ENCODE results near the gene UCP2. TPM values are rescaled to one million over a fixed set of nuclear protein-coding genes. Genes with fewer than 3 reads are reported as not detected.

The UCP2 gene
- total and polyA plus RNA-seq, 2 donors (not counting 3 experiments of a cell fraction or from before 2014, with no cell fraction given), result 16.5 to 24.0 TPM

DNA sequence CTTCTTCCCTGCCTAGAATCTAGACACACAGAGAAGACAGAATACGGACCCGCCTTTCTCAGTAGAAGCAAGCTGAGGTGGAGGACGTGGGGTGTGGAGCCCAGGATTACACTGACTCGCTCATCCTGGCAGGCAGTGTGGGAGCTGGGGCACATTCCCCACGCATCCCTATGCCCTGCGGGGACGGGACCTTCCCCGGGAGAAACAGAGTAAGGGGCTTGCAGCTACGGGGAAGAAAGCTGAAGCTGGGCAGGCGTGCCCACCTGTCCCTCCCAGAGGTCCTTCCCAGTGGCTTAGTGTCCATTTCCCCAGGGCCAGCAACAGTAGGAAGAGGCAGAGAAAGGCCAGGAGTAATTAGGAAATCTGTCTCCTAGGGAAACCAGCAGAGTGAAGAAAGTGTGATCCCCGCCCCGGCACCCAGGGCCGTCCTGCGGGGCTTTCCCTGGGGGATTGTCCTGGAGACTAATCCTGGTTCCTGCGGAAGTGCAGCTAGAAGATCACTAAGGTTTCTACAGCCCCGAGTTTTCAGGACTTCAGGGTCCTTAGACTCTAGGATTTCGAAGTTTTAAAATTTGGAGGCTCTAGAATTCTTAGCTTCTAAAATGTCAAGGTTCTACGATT is 24.0 kb downstream of the UCP2 start:
- CTCF ChIA-PET, result interaction anchor here (1.8 kb wide), 1 partner anchor 8 kb away, joined by 5 read pairs; no protein-coding TSS in a partner anchor
- peaks cover 0 to 2% of the 10 kb centered on the region in 2 experiments for H3K27me3 ChIP-seq (ENCODE audit: control insufficient read depth in 2 of 2, insufficient read depth in 2 of 2, low read length in 2 of 2)
- dilution Hi-C loops (cut with MboI; ENCODE audit: extremely low pct_ligation_motif_present, low sequenced_read_pairs) (no loop called here), intact Hi-C loops (cut with micrococcal nuclease) (no loop called here)
- TF ChIP-seq FOS (IDR thresholded peaks at IDR 0.05; ENCODE audit: borderline replicate concordance, insufficient read depth, low read length) (no peak), GATA2 (IDR thresholded peaks at IDR 0.05; ENCODE audit: insufficient read depth, insufficient read length, low read depth, low read length) (no peak), POLR2A (IDR thresholded peaks at IDR 0.05; ENCODE audit: low read depth, low read length) (no peak), JUN (IDR thresholded peaks at IDR 0.05; ENCODE audit: borderline replicate concordance, insufficient read depth, insufficient read length, low read depth) (no peak)
- TF ChIP-seq, protein P1, sequence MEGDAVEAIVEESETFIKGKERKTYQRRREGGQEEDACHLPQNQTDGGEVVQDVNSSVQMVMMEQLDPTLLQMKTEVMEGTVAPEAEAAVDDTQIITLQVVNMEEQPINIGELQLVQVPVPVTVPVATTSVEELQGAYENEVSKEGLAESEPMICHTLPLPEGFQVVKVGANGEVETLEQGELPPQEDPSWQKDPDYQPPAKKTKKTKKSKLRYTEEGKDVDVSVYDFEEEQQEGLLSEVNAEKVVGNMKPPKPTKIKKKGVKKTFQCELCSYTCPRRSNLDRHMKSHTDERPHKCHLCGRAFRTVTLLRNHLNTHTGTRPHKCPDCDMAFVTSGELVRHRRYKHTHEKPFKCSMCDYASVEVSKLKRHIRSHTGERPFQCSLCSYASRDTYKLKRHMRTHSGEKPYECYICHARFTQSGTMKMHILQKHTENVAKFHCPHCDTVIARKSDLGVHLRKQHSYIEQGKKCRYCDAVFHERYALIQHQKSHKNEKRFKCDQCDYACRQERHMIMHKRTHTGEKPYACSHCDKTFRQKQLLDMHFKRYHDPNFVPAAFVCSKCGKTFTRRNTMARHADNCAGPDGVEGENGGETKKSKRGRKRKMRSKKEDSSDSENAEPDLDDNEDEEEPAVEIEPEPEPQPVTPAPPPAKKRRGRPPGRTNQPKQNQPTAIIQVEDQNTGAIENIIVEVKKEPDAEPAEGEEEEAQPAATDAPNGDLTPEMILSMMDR (IDR thresholded peaks at IDR 0.05; ENCODE audit: extremely low read depth in 1 of 2, insufficient read depth in 1 of 2, low read depth in 1 of 2, low read length in 2 of 2), result no peak
- H3K4me2 ChIP-seq (ENCODE audit: insufficient read depth, low read length), result no peak overlapping the region
- no peak overlapping the region for H3K27ac ChIP-seq (ENCODE audit: insufficient read depth, low read depth, low read length)
- H2AFZ ChIP-seq (ENCODE audit: low read depth, low read length), result no peak overlapping the region
- FAIRE-seq (no peak), DNase-seq (ENCODE audit: low read depth, low spot score) (no peak)
- no peaks in the 10 kb centered on the region for H3K9me1 ChIP-seq (replicated peaks; ENCODE audit: control insufficient read depth, extremely low read depth, insufficient read depth, low read length)
- BruUV-seq (replicated peaks), result no TSS peak
- POLR2A ChIA-PET, result no interaction called here
- H3K4me3 ChIP-seq (replicated peaks in 1 of 3; ENCODE audit: insufficient read depth in 1 of 3, low read depth in 1 of 3, low read length in 3 of 3), result no peak overlapping the region
- H3K4me1 ChIP-seq (ENCODE audit: control insufficient read depth, extremely low read depth, insufficient read depth, low read length), result no peaks in the 10 kb centered on the region
- H3K79me2 ChIP-seq (ENCODE audit: control insufficient read depth, insufficient read depth, low read length), result no peaks in the 10 kb centered on the region
- H3K36me3 ChIP-seq (ENCODE audit: control insufficient read depth in 2 of 2, extremely low read depth in 1 of 2, insufficient read depth in 2 of 2, low read length in 2 of 2), result no peaks in the 10 kb centered on the region
- H4K20me1 ChIP-seq (replicated peaks; ENCODE audit: control insufficient read depth, extremely low read depth, insufficient read depth, low read length), result no peaks in the 10 kb centered on the region
- no peak overlapping the region for H3K9ac ChIP-seq (replicated peaks; ENCODE audit: extremely low read depth, insufficient read depth, low read length)
- H3K9me3 ChIP-seq (replicated peaks; ENCODE audit: control insufficient read depth, insufficient read depth, low read length), result no peaks in the 10 kb centered on the region
